Progenitor cell of endocrine pancreas (in vitro differentiated cells): ENCODE results near the gene TMEM164. TPM values are rescaled to one million over a fixed set of nuclear protein-coding genes. Genes with fewer than 3 reads are reported as not detected.
A peak's percentile ranks its signal among the peaks of the same experiment; 100 is the strongest.

Source experiments
- DNase-seq: peaks from one replicate; pipeline ENCODE4 v3.0.0; 2021; ENCODE audit warnings: low spot score; ENCODE audit not compliant: unreplicated experiment
- H3K27ac Mint-ChIP-seq: 2 replicates; pipeline ENCODE4 v1.8.0; 2021; ENCODE audit warnings: mild to moderate bottlenecking, moderate library complexity, mixed read lengths
- H3K27me3 Mint-ChIP-seq: 2 replicates; pipeline ENCODE4 v1.8.0; 2021; ENCODE audit warnings: mixed read lengths
- H3K36me3 Mint-ChIP-seq: 2 replicates; pipeline ENCODE4 v1.8.0; 2022; ENCODE audit warnings: mixed read lengths; ENCODE audit not compliant: insufficient read depth
- H3K4me1 Mint-ChIP-seq: 2 replicates; pipeline ENCODE4 v1.8.0; 2021; ENCODE audit warnings: low read depth, mixed read lengths
- H3K4me3 Mint-ChIP-seq: 2 replicates; pipeline ENCODE4 v1.8.0; 2021; ENCODE audit warnings: low read depth, mild to moderate bottlenecking, moderate library complexity, mixed read lengths
- H3K9me3 Mint-ChIP-seq: 2 replicates; pipeline ENCODE4 v1.8.0; 2021; ENCODE audit warnings: low read depth, mixed read lengths
- CTCF ChIP-seq: fragments of 200-600 bp; sonication (generic); IDR thresholded peaks from one replicate; pipeline ENCODE4 v1.5.0; 2021; ENCODE audit warnings: antibody characterized with exemption, mild to moderate bottlenecking; ENCODE audit not compliant: unreplicated experiment
- total RNA-seq: library from RNA; stranded (reverse); gene quantifications from 2 replicates; pipeline ENCODE4 v1.2.1, GENCODE V29; 2021

Gene TMEM164
- total RNA-seq, 1 donor from 2014 or later = 109 TPM

- peak overlapping the region; percentile 14 for H3K27ac Mint-ChIP-seq
- no peak for DNase-seq
- peaks cover 13% of the 10 kb centered on the region for H3K9me3 Mint-ChIP-seq
- peaks cover 2% of the 10 kb centered on the region for H3K4me1 Mint-ChIP-seq
- H3K36me3 Mint-ChIP-seq = peaks cover 25% of the 10 kb centered on the region
- TF ChIP-seq CTCF = no peak
- no peak overlapping the region for H3K4me3 Mint-ChIP-seq
- no peaks in the 10 kb centered on the region for H3K27me3 Mint-ChIP-seq
These were observed 179.4 kb downstream of the TMEM164 start for GRCh38 chrX:110182362-110182761.

GRCh38 chrX:110182865-110183264 lies 180.0 kb downstream of the TMEM164 start:
- no peak for TF ChIP-seq CTCF
- Mint-ChIP-seq H3K9me3 (peaks cover 13% of the 10 kb centered on the region), H3K27ac (no peak overlapping the region)

DNA sequence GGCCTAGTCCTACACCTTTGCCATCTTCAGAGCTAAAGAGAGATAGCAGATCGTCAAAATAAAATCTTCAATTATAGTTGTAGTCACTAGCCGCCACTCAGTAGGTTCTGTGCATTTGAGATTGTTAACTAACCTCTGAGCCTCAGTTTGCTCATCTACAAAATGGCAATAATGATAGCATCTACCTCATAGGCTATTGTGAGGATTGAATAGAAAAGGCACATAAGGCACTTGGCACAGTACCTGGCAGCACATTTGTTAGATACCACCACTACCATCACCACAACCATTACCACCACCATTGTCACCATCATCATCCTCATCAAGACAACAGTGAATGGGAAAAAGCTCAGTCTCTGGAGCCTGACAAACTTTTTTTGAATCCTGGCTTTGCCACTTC lies 180.4 kb downstream of the TMEM164 start:
- Mint-ChIP-seq H3K4me3 (no peak overlapping the region), H3K9me3 (peaks cover 13% of the 10 kb centered on the region), H3K36me3 (peaks cover 27% of the 10 kb centered on the region), H3K4me1 (no peaks in the 10 kb centered on the region), H3K27me3 (no peaks in the 10 kb centered on the region), H3K27ac (no peak overlapping the region)
- no peak for TF ChIP-seq CTCF
- no peak for DNase-seq

More at GRCh38 chrX:110182865-110183264, 180.0 kb downstream of the TMEM164 start:
- DNase-seq = no peak
- no peak overlapping the region for H3K4me3 Mint-ChIP-seq
- H3K4me1 Mint-ChIP-seq = no peaks in the 10 kb centered on the region
- no peaks in the 10 kb centered on the region for H3K27me3 Mint-ChIP-seq
- peaks cover 25% of the 10 kb centered on the region for H3K36me3 Mint-ChIP-seq

GRCh38 chrX:110188701-110189558 lies 186.0 kb downstream of the TMEM164 start:
- no peak for DNase-seq
- no peaks in the 10 kb centered on the region for H3K27me3 Mint-ChIP-seq
- no peak overlapping the region for H3K27ac Mint-ChIP-seq

DNA sequence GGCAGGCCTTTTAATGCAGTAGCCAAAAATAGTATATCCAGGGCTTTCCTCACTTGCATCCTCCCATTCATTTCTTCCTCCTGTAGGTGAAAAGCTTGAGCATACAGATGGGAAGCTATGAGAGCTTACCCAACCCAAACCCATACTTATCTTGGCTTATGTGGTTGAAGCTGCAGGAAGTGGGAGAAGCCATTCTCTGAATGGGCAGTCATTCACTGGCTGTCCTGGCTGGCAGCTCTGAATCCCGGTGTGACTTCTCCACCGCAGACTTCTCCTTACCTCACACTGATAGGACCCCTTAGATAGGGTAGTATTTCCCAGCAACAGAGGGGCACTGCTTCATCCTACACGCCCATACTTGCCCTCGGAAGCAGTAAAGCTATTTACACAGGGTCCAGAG lies 189.6 kb downstream of the TMEM164 start:
- Mint-ChIP-seq H3K9me3 (no peaks in the 10 kb centered on the region), H3K4me1 (no peaks in the 10 kb centered on the region), H3K27me3 (no peaks in the 10 kb centered on the region), H3K4me3 (no peak overlapping the region), H3K36me3 (peaks cover 3% of the 10 kb centered on the region), H3K27ac (no peak overlapping the region)
- no peak for TF ChIP-seq CTCF
- no peak for DNase-seq

More at GRCh38 chrX:110188701-110189558, 186.0 kb downstream of the TMEM164 start:
- Mint-ChIP-seq H3K4me1 (no peaks in the 10 kb centered on the region), H3K36me3 (peaks cover 22% of the 10 kb centered on the region), H3K9me3 (peaks cover 13% of the 10 kb centered on the region), H3K4me3 (no peak overlapping the region)
- TF ChIP-seq CTCF = no peak
